IPS DF 4.7 (cell line): ENCODE data around the gene PTGIR.
"Not testable (repeated sequence)": the region's sequence is repeated elsewhere in the genome, so short reads cannot be mapped to it uniquely, and the experiment has no call there.

Source experiments
- DNase-seq: peaks from one replicate; pipeline ENCODE4 v3.0.0-alpha.2; 2013; ENCODE audit warnings: low spot score; ENCODE audit errors: extremely low read depth

The PTGIR gene

GRCh38 chr19:46639358-46640182 is 14.7 kb upstream of the PTGIR start:
- no peak for DNase-seq

- no peak for DNase-seq
Measured at GRCh38 chr19:46637224-46637623, 12.3 kb upstream of the PTGIR start.

GRCh38 chr19:46635920-46636761 is 11.3 kb upstream of the PTGIR start, which contains the start of gene GNG8:
GNG8 (minus strand) TSS chr19:46636202; CDS start chr19:46634682, 1,520 bp downstream.
- DNase-seq, result no peak

- DNase-seq, result no peak
Measured at GRCh38 chr19:46634656-46635218, 9.8 kb upstream of the PTGIR start.

GRCh38 chr19:46634045-46634655 is 9.3 kb upstream of the PTGIR start:
- DNase-seq, result no peak

GRCh38 chr19:46633130-46633529 is 8.2 kb upstream of the PTGIR start:
- no peak for DNase-seq

- DNase-seq, result no peak
Measured at GRCh38 chr19:46631481-46631880, 6.6 kb upstream of the PTGIR start.

- no peak for DNase-seq
Measured at GRCh38 chr19:46630586-46631205, 5.8 kb upstream of the PTGIR start.

GRCh38 chr19:46629546-46630025 is 4.7 kb upstream of the PTGIR start:
- DNase-seq, result no peak

- not testable (repeated sequence) for DNase-seq
Measured at GRCh38 chr19:46628970-46629369, 4.1 kb upstream of the PTGIR start.

- no peak for DNase-seq
Measured at GRCh38 chr19:46626446-46626845, 1.6 kb upstream of the PTGIR start.

GRCh38 chr19:46625731-46626130 is 842 bp upstream of the PTGIR start:
- no peak for DNase-seq

GRCh38 chr19:46623915-46624502 is 880 bp downstream of the PTGIR start:
- no peak for DNase-seq

- no peak for DNase-seq
Measured at GRCh38 chr19:46622118-46622446, 2.8 kb downstream of the PTGIR start.

- no peak for DNase-seq
Measured at GRCh38 chr19:46621191-46622117, 3.4 kb downstream of the PTGIR start.

GRCh38 chr19:46620716-46621115 is 4.2 kb downstream of the PTGIR start:
- no peak for DNase-seq

- DNase-seq, result no peak
Measured at GRCh38 chr19:46620267-46620666, 4.6 kb downstream of the PTGIR start.

GRCh38 chr19:46618670-46619231 is 6.1 kb downstream of the PTGIR start:
- DNase-seq, result no peak

- DNase-seq, result no peak
Measured at GRCh38 chr19:46617601-46618000, 7.3 kb downstream of the PTGIR start.
